Lower leg skin (tissue), 3 donors: ENCODE data around the gene B3GNT8.

ENCODE experiments used
- POLR2A ChIP-seq, 2 donors: fragments of 450-650 bp; IDR thresholded peaks; one replicate each; pipeline ENCODE4 v1.6.1; 2016 to 2017; ENCODE audit warnings: antibody characterized with exemption in 2 of 2, mild to moderate bottlenecking in 1 of 2, moderate library complexity in 1 of 2
- TF ChIP-seq, protein P1 (sequence below), 3 donors: fragments of 450-650 bp; IDR thresholded peaks; one replicate each; pipeline ENCODE4 v1.5.1; 2016; ENCODE audit warnings: antibody characterized with exemption in 3 of 3, mild to moderate bottlenecking in 3 of 3, moderate library complexity in 2 of 3

DNA sequence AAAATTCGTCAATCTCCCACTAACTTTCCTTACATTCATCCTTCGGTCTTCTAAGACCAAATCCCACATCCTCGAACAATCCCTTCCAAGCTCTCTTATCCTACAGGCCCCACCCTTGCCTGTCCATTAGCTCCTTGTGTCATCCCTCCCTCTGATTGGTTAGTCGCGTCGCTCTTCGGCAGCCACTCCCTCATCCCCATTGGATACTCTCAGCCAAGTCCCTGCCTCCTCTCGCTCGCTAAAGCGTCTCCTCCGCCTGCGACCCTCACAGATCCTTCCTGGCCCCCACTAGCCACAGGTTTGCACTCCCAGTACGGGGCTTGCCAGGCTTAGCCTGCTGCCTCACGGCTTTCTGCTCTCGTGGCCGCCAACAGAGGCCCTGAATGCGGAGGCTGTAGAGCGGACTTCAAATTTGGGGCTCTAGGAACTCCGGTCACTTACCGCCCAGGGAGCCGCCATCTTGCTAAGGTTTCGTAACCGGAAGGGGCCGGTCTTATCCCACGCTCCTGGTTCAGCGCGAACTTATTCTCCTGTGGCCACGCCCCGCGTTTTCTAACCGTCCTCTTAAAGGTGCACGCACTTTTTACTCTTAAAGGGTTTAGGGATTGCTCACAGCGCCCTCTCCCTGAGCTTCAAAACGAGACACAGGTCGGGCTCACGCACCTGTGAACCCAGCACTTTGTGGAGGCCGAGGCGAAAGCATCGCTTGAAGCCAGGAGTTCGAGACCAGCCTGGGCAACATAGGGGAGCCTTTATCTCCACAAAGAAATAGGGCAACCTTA, 12.5 kb upstream of the B3GNT8 start, which contains the start of gene DMAC2:
- TF ChIP-seq, protein P1, sequence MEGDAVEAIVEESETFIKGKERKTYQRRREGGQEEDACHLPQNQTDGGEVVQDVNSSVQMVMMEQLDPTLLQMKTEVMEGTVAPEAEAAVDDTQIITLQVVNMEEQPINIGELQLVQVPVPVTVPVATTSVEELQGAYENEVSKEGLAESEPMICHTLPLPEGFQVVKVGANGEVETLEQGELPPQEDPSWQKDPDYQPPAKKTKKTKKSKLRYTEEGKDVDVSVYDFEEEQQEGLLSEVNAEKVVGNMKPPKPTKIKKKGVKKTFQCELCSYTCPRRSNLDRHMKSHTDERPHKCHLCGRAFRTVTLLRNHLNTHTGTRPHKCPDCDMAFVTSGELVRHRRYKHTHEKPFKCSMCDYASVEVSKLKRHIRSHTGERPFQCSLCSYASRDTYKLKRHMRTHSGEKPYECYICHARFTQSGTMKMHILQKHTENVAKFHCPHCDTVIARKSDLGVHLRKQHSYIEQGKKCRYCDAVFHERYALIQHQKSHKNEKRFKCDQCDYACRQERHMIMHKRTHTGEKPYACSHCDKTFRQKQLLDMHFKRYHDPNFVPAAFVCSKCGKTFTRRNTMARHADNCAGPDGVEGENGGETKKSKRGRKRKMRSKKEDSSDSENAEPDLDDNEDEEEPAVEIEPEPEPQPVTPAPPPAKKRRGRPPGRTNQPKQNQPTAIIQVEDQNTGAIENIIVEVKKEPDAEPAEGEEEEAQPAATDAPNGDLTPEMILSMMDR (IDR thresholded peaks at IDR 0.05) = no peak
- no peak for TF ChIP-seq POLR2A (IDR thresholded peaks at IDR 0.05)
